ENCODE data around the gene NFS1. TPM values are rescaled to one million over a fixed set of nuclear protein-coding genes. Genes with fewer than 3 reads are reported as not detected.
"Not testable (repeated sequence)": the region's sequence is repeated elsewhere in the genome, so short reads cannot be mapped to it uniquely, and the experiment has no call there.

Gene NFS1
- total RNA-seq, 2 experiments from 2014 or later = 32.7 to 34.7 TPM

DNA sequence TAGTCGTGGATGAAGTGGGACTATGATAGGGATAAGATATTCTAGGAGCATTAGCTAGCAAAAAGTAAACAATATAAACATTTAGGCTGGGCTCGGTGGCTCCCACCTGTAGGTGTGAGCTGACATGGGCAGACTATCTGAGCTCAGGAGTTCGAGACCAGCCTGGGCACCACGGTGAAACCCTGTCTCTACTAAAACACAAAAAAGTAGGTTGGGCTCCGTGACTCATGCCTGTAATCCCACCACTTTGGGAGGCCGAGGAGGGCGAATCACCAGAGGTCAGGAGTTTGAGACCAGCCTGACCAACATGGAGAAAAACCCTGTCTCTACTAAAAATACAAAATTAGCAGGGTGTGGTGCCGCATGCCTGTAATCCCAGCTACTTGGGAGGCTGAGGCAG, 19.2 kb upstream of the NFS1 start:
- Mint-ChIP-seq H3K4me1 (ENCODE audit: low read depth) (peaks cover 31% of the 10 kb centered on the region), H3K36me3 (ENCODE audit: low read depth) (peaks cover 71% of the 10 kb centered on the region)
- H3K9me3 Mint-ChIP-seq (ENCODE audit: insufficient read depth); H3K4me3 Mint-ChIP-seq; DNase-seq; ATAC-seq; H3K27me3 Mint-ChIP-seq (ENCODE audit: low read depth); H3K27ac Mint-ChIP-seq: not testable (repeated sequence)
- ChIA-PET CTCF (interaction anchor here (0.6 to 1.1 kb wide), 3 partner anchors 17 to 167 kb away, joined by 3 to 4 read pairs (median 3); no protein-coding TSS in a partner anchor), POLR2A (interaction anchor here (0.8 to 3.3 kb wide), 4 partner anchors 9 to 17 kb away, joined by 3 to 16 read pairs (median 6); no protein-coding TSS in a partner anchor)

- Mint-ChIP-seq H3K4me1 (ENCODE audit: low read depth) (peaks cover 38% of the 10 kb centered on the region), H3K9me3 (ENCODE audit: insufficient read depth) (no peaks in the 10 kb centered on the region), H3K36me3 (ENCODE audit: low read depth) (peaks cover 68% of the 10 kb centered on the region), H3K4me3 (no peak overlapping the region), H3K27me3 (ENCODE audit: low read depth) (no peaks in the 10 kb centered on the region), H3K27ac (no peak overlapping the region)
- no peak for ATAC-seq
- ChIA-PET POLR2A (no interaction called here), CTCF (no interaction called here)
- no peak for DNase-seq
These were observed 17.2 kb upstream of the NFS1 start for GRCh38 chr20:35716330-35716729.

DNA sequence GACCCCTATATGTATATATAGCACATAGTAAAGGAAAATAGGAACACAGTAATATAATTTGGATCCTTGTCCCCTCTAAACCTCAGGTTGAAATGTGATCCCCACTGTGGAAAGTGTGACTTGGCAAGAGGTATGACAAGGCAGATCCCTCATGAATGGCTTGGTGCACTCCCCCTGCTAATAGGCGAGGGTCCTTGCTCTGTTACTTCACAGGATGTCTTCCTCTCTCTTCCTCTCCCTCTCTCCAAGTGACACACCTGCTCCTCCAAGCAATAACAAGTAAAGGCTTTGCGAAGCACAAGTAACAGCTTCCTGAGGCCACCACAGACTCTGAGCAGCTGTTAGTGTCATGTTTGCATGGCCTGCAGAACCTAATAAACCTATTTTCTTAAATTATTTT, 16.5 kb upstream of the NFS1 start:
- Mint-ChIP-seq H3K9me3 (ENCODE audit: insufficient read depth) (no peaks in the 10 kb centered on the region), H3K27ac (peak overlapping the region; percentile 6), H3K4me3 (no peak overlapping the region), H3K27me3 (ENCODE audit: low read depth) (no peaks in the 10 kb centered on the region), H3K4me1 (ENCODE audit: low read depth) (peaks cover 44% of the 10 kb centered on the region), H3K36me3 (ENCODE audit: low read depth) (peaks cover 69% of the 10 kb centered on the region)
- POLR2A ChIA-PET = interaction anchor here (1.5 kb wide), 1 partner anchor 13 kb away, joined by 5 read pairs; no protein-coding TSS in a partner anchor
- CTCF ChIA-PET = interaction anchor here (0.7 to 1.4 kb wide), 2 partner anchors 12 to 168 kb away, joined by 3 read pairs; no protein-coding TSS in a partner anchor
- ATAC-seq (no peak), DNase-seq (no peak)

DNA sequence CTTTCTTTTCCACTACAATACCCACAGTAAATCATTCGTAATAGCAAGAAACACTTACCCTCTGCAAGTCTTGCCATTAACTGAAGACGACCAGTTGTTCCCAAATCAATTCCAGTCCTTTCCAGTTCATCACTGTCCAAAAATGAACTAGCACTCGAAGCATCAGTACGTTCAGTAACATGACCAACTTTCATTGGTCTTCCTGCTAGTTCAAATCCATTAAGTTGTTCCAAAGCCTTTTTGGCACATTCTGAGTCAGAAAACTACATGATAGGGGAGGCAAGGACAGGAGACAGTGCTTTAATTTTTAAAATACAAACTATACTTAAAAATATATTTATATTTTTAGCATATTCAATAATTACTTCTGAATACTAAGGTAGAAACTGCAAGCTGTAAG, 15.0 kb upstream of the NFS1 start:
- no peaks in the 10 kb centered on the region for H3K27me3 Mint-ChIP-seq (ENCODE audit: low read depth)
- no peak overlapping the region for H3K4me3 Mint-ChIP-seq
- peaks cover 48% of the 10 kb centered on the region for H3K4me1 Mint-ChIP-seq (ENCODE audit: low read depth)
- peaks cover 71% of the 10 kb centered on the region for H3K36me3 Mint-ChIP-seq (ENCODE audit: low read depth)
- no peaks in the 10 kb centered on the region for H3K9me3 Mint-ChIP-seq (ENCODE audit: insufficient read depth)
- POLR2A ChIA-PET = interaction anchor here (0.6 to 1.1 kb wide), 4 partner anchors 11 to 37 kb away, joined by 3 to 5 read pairs (median 3); partner anchors contain the start of genes NFS1 and ROMO1
- CTCF ChIA-PET = interaction anchor here (0.8 kb wide), 1 partner anchor 16 kb away, joined by 4 read pairs; no protein-coding TSS in a partner anchor
- no peak overlapping the region for H3K27ac Mint-ChIP-seq
- DNase-seq = no peak
- ATAC-seq = no peak

GRCh38 chr20:35713120-35713519, 14.0 kb upstream of the NFS1 start:
- CTCF ChIA-PET; ATAC-seq; H3K4me3 Mint-ChIP-seq; DNase-seq; H3K9me3 Mint-ChIP-seq (ENCODE audit: insufficient read depth); H3K27me3 Mint-ChIP-seq (ENCODE audit: low read depth): not testable (repeated sequence)
- peaks cover 49% of the 10 kb centered on the region for H3K4me1 Mint-ChIP-seq (ENCODE audit: low read depth)
- H3K27ac Mint-ChIP-seq = peak overlapping the region; percentile 68
- POLR2A ChIA-PET = interaction anchor here (1.1 to 1.3 kb wide), 2 partner anchors 10 to 29 kb away, joined by 4 read pairs; partner anchors contain the start of gene RBM39
- H3K36me3 Mint-ChIP-seq (ENCODE audit: low read depth) = peaks cover 71% of the 10 kb centered on the region

GRCh38 chr20:35711588-35712209, 12.5 kb upstream of the NFS1 start:
- ChIA-PET POLR2A (interaction anchor here (0.6 to 2.0 kb wide), 5 partner anchors 9 to 270 kb away, joined by 3 to 9 read pairs (median 5); partner anchors contain the start of gene RBM39), CTCF (interaction anchor here (0.7 to 1.6 kb wide), 6 partner anchors 8 to 96 kb away, joined by 3 to 6 read pairs (median 3); partner anchors contain the start of genes RBM39 and SPAG4)
- Mint-ChIP-seq H3K4me3 (peak overlapping the region; percentile 53), H3K9me3 (ENCODE audit: insufficient read depth) (no peaks in the 10 kb centered on the region), H3K36me3 (ENCODE audit: low read depth) (peaks cover 69% of the 10 kb centered on the region), H3K27ac (peak overlapping the region; percentile 81), H3K4me1 (ENCODE audit: low read depth) (peaks cover 49% of the 10 kb centered on the region), H3K27me3 (ENCODE audit: low read depth) (no peaks in the 10 kb centered on the region)
- ATAC-seq = no peak
- no peak for DNase-seq

- Mint-ChIP-seq H3K4me1 (ENCODE audit: low read depth) (peaks cover 46% of the 10 kb centered on the region), H3K36me3 (ENCODE audit: low read depth) (peaks cover 67% of the 10 kb centered on the region), H3K9me3 (ENCODE audit: insufficient read depth) (no peaks in the 10 kb centered on the region), H3K4me3 (peak overlapping the region; percentile 53), H3K27ac (peak overlapping the region; percentile 81), H3K27me3 (ENCODE audit: low read depth) (no peaks in the 10 kb centered on the region)
- POLR2A ChIA-PET = interaction anchor here (0.6 to 2.0 kb wide), 4 partner anchors 9 to 269 kb away, joined by 3 to 9 read pairs (median 6); no protein-coding TSS in a partner anchor
- CTCF ChIA-PET = interaction anchor here (0.6 to 1.6 kb wide), 8 partner anchors 9 to 236 kb away, joined by 3 to 6 read pairs (median 3); partner anchors contain the start of genes RBM39 and SPAG4
- ATAC-seq = no peak
- no peak for DNase-seq
These were observed 11.9 kb upstream of the NFS1 start for GRCh38 chr20:35710884-35711587.

DNA sequence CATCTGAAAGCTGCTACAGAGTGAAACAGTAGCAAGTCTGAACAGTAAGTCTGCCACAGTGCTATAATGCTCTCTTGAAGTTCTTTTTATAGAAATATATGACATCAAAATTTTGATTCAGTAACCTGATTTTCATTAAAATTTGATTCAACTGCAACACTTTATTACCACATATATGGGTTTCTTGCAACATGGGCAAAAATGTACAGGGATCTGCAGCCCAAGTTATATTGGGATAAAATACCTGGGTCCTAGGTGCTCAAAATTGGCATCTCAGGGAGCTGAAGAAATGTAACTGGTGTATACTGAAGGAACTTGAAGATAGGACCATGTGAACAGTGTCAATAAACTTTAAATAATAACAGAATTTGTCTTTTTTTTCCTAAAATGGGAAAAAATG, 10.9 kb upstream of the NFS1 start:
- H3K36me3 Mint-ChIP-seq (ENCODE audit: low read depth) = peaks cover 68% of the 10 kb centered on the region
- DNase-seq = no peak
- ATAC-seq = no peak
- H3K4me3 Mint-ChIP-seq = no peak overlapping the region
- no peaks in the 10 kb centered on the region for H3K27me3 Mint-ChIP-seq (ENCODE audit: low read depth)
- H3K27ac Mint-ChIP-seq = no peak overlapping the region
- H3K9me3 Mint-ChIP-seq (ENCODE audit: insufficient read depth) = no peaks in the 10 kb centered on the region
- peaks cover 45% of the 10 kb centered on the region for H3K4me1 Mint-ChIP-seq (ENCODE audit: low read depth)
- POLR2A ChIA-PET = interaction anchor here (1.3 to 2.0 kb wide), 2 partner anchors 10 to 32 kb away, joined by 8 to 9 read pairs; partner anchors contain the start of gene RBM39
- CTCF ChIA-PET = interaction anchor here (0.9 to 1.6 kb wide), 3 partner anchors 30 to 244 kb away, joined by 3 to 6 read pairs (median 3); partner anchors contain the start of gene SCAND1

- Mint-ChIP-seq H3K27ac (peak overlapping the region; percentile 40), H3K4me1 (ENCODE audit: low read depth) (peaks cover 47% of the 10 kb centered on the region), H3K4me3 (no peak overlapping the region), H3K36me3 (ENCODE audit: low read depth) (peaks cover 72% of the 10 kb centered on the region), H3K27me3 (ENCODE audit: low read depth) (no peaks in the 10 kb centered on the region), H3K9me3 (ENCODE audit: insufficient read depth) (no peaks in the 10 kb centered on the region)
- no peak for ATAC-seq
- ChIA-PET CTCF (interaction anchor here (0.9 kb wide), 1 partner anchor 245 kb away, joined by 3 read pairs; the partner anchor contains the start of gene SCAND1), POLR2A (interaction anchor here (1.3 kb wide), 1 partner anchor 33 kb away, joined by 8 read pairs; the partner anchor contains the start of gene RBM39)
- no peak for DNase-seq
These were observed 10.1 kb upstream of the NFS1 start for GRCh38 chr20:35709259-35709658.

- Mint-ChIP-seq H3K36me3 (ENCODE audit: low read depth) (peaks cover 76% of the 10 kb centered on the region), H3K9me3 (ENCODE audit: insufficient read depth) (no peaks in the 10 kb centered on the region), H3K4me3 (no peak overlapping the region), H3K27me3 (ENCODE audit: low read depth) (no peaks in the 10 kb centered on the region), H3K27ac (no peak overlapping the region), H3K4me1 (ENCODE audit: low read depth) (peaks cover 45% of the 10 kb centered on the region)
- DNase-seq (no peak), ATAC-seq (no peak)
- ChIA-PET CTCF (interaction anchor here (1.0 to 1.1 kb wide), 2 partner anchors 107 to 176 kb away, joined by 3 read pairs; no protein-coding TSS in a partner anchor), POLR2A (interaction anchor here (1.1 to 1.7 kb wide), 4 partner anchors 9 to 34 kb away, joined by 3 to 7 read pairs (median 6); partner anchors contain the start of genes NFS1, RBM39 and ROMO1)
These were observed 9.3 kb upstream of the NFS1 start for GRCh38 chr20:35708502-35708901.
